Measurements from ENCODE around the gene RPL15.

The RPL15 gene

GRCh38 chr3:23932571-23932970, 15.6 kb downstream of the RPL15 start:
- no peak for DNase-seq

GRCh38 chr3:23934253-23934652, 17.3 kb downstream of the RPL15 start:
- DNase-seq = no peak

GRCh38 chr3:23937296-23937695, 20.4 kb downstream of the RPL15 start:
- DNase-seq = no peak

GRCh38 chr3:23938688-23939087, 21.8 kb downstream of the RPL15 start:
- DNase-seq = no peak

- DNase-seq = no peak
Observed at GRCh38 chr3:23940775-23941174, 23.8 kb downstream of the RPL15 start.

GRCh38 chr3:23941440-23941839, 24.5 kb downstream of the RPL15 start:
- DNase-seq = no peak

GRCh38 chr3:23942546-23942945, 25.6 kb downstream of the RPL15 start:
- no peak for DNase-seq

GRCh38 chr3:23944007-23944783, 27.3 kb downstream of the RPL15 start:
- DNase-seq = no peak

GRCh38 chr3:23944861-23945662, 28.1 kb downstream of the RPL15 start, which contains the start of gene NR1D2:
Gene NR1D2 (plus strand): TSS chr3:23945286. CDS start chr3:23945579, 293 bp downstream.
- DNase-seq = peak; percentile 39 to 70

GRCh38 chr3:23945663-23945912, 28.7 kb downstream of the RPL15 start:
- no peak for DNase-seq

- peak; percentile 87 to 91 for DNase-seq
Observed at GRCh38 chr3:23945913-23946687, 29.2 kb downstream of the RPL15 start.

GRCh38 chr3:23948761-23949160, 31.8 kb downstream of the RPL15 start:
- no peak for DNase-seq

GRCh38 chr3:23949784-23950183, 32.9 kb downstream of the RPL15 start:
- DNase-seq = no peak

GRCh38 chr3:23950293-23950692, 33.4 kb downstream of the RPL15 start:
- no peak for DNase-seq

GRCh38 chr3:23952646-23953045, 35.7 kb downstream of the RPL15 start:
- DNase-seq = no peak

- DNase-seq = no peak
Observed at GRCh38 chr3:23953523-23953922, 36.6 kb downstream of the RPL15 start.

- DNase-seq = no peak
Observed at GRCh38 chr3:23954144-23954543, 37.2 kb downstream of the RPL15 start.

- DNase-seq = no peak
Observed at GRCh38 chr3:23956701-23957100, 39.8 kb downstream of the RPL15 start.

GRCh38 chr3:23959135-23959900, 42.4 kb downstream of the RPL15 start:
- no peak for DNase-seq

- no peak for DNase-seq
Observed at GRCh38 chr3:23960649-23961048, 43.7 kb downstream of the RPL15 start.

GRCh38 chr3:23961066-23961465, 44.1 kb downstream of the RPL15 start:
- DNase-seq = no peak

- DNase-seq = no peak
Observed at GRCh38 chr3:23961913-23962312, 45.0 kb downstream of the RPL15 start.
